Skeletal muscle satellite cell (primary cell): Measurements from ENCODE around the gene ATXN1.
"Not testable (repeated sequence)": the region's sequence is repeated elsewhere in the genome, so short reads cannot be mapped to it uniquely, and the experiment has no call there.

Experiments used
- H3K27me3 ChIP-seq: 2 replicates; pipeline ENCODE4 v1.7.0; 2013; ENCODE audit warnings: low read length; ENCODE audit not compliant: control insufficient read depth, insufficient read depth
- H3K36me3 ChIP-seq: 2 replicates; pipeline ENCODE4 v1.7.0; 2013; ENCODE audit warnings: mild to moderate bottlenecking, control low read depth, low read length; ENCODE audit not compliant: insufficient read depth
- H3K4me1 ChIP-seq: 2 replicates; pipeline ENCODE4 v1.7.0; 2013; ENCODE audit warnings: low read length; ENCODE audit not compliant: control insufficient read depth, insufficient read depth
- H3K4me2 ChIP-seq: 2 replicates; pipeline ENCODE4 v1.7.0; 2013; ENCODE audit warnings: mild to moderate bottlenecking, low read length
- H3K4me3 ChIP-seq: 2 replicates; pipeline ENCODE4 v1.7.0; 2013; ENCODE audit warnings: low read length
- H3K9ac ChIP-seq: 2 replicates; pipeline ENCODE4 v1.7.0; 2013; ENCODE audit warnings: mild to moderate bottlenecking, low read depth, low read length, moderate library complexity
- H3K9me3 ChIP-seq: replicated peaks from 2 replicates; pipeline ENCODE4 v1.7.0; 2013; ENCODE audit warnings: mild to moderate bottlenecking, control low read depth, low read length

ATXN1 gene

DNA sequence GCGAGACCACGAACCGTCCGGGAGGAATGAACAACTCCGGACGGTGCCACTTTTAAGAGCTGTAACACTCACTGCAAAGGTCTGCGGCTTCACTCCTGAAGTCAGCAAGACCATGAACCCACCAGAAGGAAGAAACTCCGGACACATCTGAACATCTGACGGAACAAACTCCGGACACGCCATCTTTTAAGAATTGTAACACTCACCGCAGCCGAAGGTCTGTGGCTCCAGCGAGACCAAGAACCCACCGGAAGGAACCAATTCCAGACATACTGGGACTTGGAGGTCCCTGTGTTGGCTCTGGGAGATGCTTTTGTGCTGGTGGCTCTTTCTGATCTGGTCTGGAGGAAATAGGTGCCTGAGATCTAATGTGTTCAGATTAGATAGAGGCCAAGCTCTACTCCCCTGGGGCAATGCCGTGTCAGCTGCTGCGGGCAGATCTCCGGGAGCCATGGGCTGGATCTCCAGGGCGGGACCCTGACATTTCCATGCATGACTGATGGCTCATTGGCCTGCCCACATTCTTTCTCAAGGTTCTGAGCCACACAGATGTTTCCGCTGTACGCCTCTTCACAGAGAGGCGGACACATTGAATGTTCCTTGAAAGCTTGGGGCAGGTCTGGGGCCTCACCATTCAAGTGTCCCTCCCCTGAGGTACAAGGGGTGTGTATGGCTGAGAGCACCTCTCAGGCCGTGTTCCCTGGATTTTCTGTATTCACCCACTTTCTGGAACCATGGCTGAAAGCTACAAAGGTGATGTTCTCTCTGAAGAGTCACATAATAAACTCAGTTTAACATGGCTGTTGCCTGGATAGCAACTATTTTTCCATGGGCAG lies 493.6 kb downstream of the ATXN1 start:
- Histone ChIP-seq H3K4me1 (no peaks in the 10 kb centered on the region), H3K36me3 (no peaks in the 10 kb centered on the region), H3K4me3 (no peak overlapping the region), H3K27me3 (no peaks in the 10 kb centered on the region), H3K9ac (no peak overlapping the region), H3K4me2 (no peak overlapping the region), H3K9me3 (no peaks in the 10 kb centered on the region)

DNA sequence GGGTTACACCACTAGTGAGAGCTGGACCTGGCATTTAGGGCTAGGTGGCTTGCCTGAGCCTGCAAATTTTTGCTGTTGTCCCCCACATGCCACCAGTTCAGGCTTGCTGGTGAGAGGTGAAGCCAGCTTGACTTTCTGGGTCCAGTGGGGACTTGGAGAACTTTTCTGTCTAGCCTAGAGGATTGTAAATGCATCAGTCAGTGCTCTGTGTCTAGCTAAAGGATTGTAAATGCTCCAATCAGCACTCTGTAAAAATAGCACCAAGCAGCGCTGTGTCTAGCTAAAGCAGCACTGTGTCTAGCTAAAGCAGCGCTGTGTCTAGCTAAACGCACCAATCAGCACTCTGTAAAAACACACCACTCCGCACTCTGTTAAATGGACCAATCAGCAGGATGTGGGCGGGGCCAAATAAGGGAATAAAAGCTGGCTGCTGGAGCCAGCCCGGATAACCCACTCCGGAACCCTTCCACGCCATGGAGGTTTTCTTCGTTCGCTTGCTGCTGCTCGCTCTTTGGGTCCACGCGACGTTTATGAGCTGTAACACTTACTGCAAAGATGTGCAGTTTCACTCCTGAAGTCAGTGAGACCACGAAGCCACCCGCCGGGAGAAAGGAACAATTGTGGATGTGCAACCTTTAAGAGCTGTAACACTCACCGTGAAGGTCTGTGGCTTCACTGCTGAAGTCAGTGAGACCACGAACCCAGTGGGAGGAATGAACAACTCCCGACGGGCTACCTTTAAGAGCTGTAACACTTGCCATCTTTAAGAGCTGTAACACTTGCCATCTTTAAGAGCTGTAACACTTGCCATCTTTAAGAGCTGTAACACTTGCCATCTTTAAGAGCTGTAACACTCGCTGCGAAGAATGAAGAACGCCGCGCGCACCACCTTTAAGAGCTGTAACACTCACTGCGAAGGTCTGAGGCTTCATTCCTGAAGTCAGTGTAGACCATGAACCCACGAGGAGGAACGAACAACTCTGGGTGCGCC lies 495.6 kb downstream of the ATXN1 start:
- Histone ChIP-seq H3K27me3 (no peaks in the 10 kb centered on the region), H3K4me3 (no peak overlapping the region), H3K4me2 (no peak overlapping the region), H3K9ac (no peak overlapping the region), H3K36me3 (no peaks in the 10 kb centered on the region), H3K9me3 (no peaks in the 10 kb centered on the region), H3K4me1 (no peaks in the 10 kb centered on the region)

DNA sequence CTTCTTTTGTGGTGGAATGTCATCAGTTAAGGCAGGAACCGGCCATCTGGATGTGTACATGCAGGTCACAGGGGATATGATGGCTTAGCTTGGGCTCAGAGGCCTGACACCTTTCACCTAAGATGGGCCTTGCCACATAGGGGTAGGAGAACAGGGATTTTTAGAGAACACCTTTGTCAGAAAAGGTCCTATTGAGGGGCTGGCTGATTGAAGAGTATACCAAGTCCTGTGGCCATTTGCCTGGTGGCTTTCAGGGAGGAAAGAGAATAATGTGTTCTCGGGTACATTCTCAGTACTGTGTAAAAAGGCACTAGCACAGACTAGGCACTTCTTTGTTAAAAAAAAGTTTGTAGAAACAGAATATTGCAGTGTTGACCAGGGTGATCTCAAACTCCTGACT lies 496.5 kb downstream of the ATXN1 start:
- no peaks in the 10 kb centered on the region for H3K27me3 ChIP-seq
- no peaks in the 10 kb centered on the region for H3K36me3 ChIP-seq
- no peak overlapping the region for H3K4me3 ChIP-seq
- no peaks in the 10 kb centered on the region for H3K4me1 ChIP-seq
- no peak overlapping the region for H3K9ac ChIP-seq
- H3K9me3 ChIP-seq, result no peaks in the 10 kb centered on the region
- no peak overlapping the region for H3K4me2 ChIP-seq

GRCh38 chr6:16263464-16264099 lies 497.7 kb downstream of the ATXN1 start:
- not testable (repeated sequence) for H3K36me3 ChIP-seq, H3K4me1 ChIP-seq, H3K27me3 ChIP-seq, H3K9me3 ChIP-seq, H3K9ac ChIP-seq, H3K4me3 ChIP-seq, H3K4me2 ChIP-seq

DNA sequence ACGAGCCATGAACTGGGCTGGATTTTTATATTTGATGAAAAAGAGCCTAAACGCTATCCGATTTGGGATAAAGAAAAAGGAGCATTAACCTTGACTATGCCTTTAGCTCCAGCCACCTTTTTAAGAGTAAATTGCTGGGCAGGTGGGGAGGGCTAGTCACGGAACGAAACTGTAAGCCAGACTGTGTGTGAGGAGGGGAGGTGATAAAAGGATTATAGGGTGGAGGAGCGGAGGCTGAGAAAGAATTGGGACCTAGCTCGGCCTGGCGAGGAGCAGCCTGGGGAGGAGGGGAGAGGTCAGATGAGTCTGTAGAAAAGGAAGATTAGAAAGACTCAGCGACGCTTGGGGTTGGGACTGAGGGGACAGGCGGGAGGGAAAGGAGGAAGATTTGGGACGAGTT lies 498.5 kb downstream of the ATXN1 start:
- not testable (repeated sequence) for H3K4me1 ChIP-seq, H3K36me3 ChIP-seq, H3K9me3 ChIP-seq, H3K4me3 ChIP-seq, H3K27me3 ChIP-seq, H3K4me2 ChIP-seq, H3K9ac ChIP-seq

GRCh38 chr6:16260602-16261001 lies 500.7 kb downstream of the ATXN1 start:
- H3K4me3 ChIP-seq, H3K9me3 ChIP-seq, H3K9ac ChIP-seq, H3K27me3 ChIP-seq, H3K4me1 ChIP-seq, H3K4me2 ChIP-seq, H3K36me3 ChIP-seq: not testable (repeated sequence)

DNA sequence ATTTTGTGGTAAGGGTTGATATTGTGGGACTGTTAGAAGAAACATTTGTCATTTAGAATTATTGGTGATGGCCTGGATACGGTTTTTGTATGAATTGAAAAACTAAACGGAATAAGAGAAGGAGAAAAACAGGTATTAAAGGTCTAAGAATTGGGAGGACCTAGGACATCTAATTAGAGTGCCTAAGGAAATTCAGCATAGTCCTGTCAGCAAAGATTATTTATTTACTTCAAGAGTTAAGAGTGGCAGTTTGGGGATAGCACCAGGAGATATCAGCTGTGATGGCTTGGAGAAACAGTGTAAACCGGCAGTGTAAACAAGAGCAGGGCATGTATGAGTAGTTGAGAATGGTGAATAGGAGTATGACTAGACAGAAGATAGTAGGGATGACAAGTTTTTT lies 501.7 kb downstream of the ATXN1 start:
- not testable (repeated sequence) for H3K4me3 ChIP-seq, H3K36me3 ChIP-seq, H3K4me2 ChIP-seq, H3K9ac ChIP-seq, H3K4me1 ChIP-seq, H3K9me3 ChIP-seq, H3K27me3 ChIP-seq

DNA sequence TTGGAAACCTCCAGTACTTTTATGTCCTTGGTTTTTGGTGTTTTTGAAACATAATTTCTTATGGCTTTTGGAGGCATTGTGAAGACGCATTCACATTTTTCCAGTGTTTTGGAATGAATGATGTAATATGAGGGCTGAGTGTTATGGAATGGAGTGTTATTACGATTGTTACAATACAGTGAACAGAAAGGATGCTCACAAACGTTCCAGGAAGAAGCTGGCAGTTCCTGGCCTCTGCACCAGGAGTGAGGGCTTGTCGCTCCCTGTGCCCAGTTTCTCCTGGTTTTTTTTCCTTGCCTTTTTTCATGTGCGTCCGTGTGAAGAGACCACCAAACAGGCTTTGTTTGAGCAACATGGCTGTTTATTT lies 502.6 kb downstream of the ATXN1 start:
- Histone ChIP-seq H3K4me2 (no peak overlapping the region), H3K4me1 (no peaks in the 10 kb centered on the region), H3K4me3 (no peak overlapping the region), H3K9me3 (no peaks in the 10 kb centered on the region), H3K36me3 (no peaks in the 10 kb centered on the region), H3K9ac (no peak overlapping the region), H3K27me3 (no peaks in the 10 kb centered on the region)

GRCh38 chr6:16257999-16258708 lies 503.1 kb downstream of the ATXN1 start:
- no peak overlapping the region for H3K4me3 ChIP-seq
- H3K4me1 ChIP-seq, result no peaks in the 10 kb centered on the region
- H3K9ac ChIP-seq, result no peak overlapping the region
- no peaks in the 10 kb centered on the region for H3K27me3 ChIP-seq
- H3K36me3 ChIP-seq, result no peaks in the 10 kb centered on the region
- no peak overlapping the region for H3K4me2 ChIP-seq
- H3K9me3 ChIP-seq, result no peaks in the 10 kb centered on the region

DNA sequence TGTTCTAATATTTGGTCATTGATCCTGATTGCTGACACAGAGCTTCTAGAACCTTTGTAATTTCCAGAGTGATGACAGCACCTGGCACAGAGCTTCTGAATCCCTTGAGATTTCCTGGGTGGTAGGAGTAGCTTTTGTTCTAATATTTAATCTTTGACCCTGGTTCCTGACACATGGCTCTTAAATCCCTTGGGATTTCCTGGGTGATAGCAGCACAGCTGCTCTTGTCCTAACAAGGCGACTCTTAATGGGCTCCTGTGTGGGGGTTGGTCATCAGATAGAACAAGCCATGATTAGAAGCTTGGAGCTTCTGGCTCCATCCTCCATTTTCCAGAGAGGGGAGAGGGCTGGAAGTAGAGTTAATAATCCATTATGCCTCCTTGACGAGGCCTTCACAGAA lies 504.5 kb downstream of the ATXN1 start:
- Histone ChIP-seq H3K9me3 (no peaks in the 10 kb centered on the region), H3K27me3 (no peaks in the 10 kb centered on the region), H3K9ac (no peak overlapping the region), H3K4me2 (no peak overlapping the region), H3K36me3 (no peaks in the 10 kb centered on the region), H3K4me1 (no peaks in the 10 kb centered on the region), H3K4me3 (no peak overlapping the region)

DNA sequence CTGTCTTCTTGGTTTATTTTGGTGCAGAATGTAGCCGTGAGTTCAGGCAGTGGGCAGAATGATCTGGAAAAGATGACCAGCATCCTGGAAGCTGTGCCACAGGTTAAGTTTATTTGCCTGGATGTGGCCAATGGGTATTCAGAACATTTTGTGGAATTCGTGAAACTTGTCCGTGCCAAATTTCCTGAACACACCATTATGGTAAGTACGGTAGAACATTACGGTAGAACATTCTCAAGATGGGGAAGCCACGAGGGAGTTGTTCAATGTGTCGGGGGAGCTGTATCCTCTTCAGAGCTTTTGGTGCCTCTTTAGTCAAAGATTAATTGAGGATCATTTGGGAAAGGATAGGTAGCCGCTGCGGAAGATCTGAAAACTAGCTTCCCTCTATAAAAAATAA lies 506.7 kb downstream of the ATXN1 start:
- H3K9me3 ChIP-seq, result no peaks in the 10 kb centered on the region
- no peaks in the 10 kb centered on the region for H3K36me3 ChIP-seq
- H3K9ac ChIP-seq, result no peak overlapping the region
- H3K27me3 ChIP-seq, result no peaks in the 10 kb centered on the region
- H3K4me2 ChIP-seq, result no peak overlapping the region
- H3K4me3 ChIP-seq, result no peak overlapping the region
- no peaks in the 10 kb centered on the region for H3K4me1 ChIP-seq
